ENCODE results near the gene WWC1. TPM values are rescaled to one million over a fixed set of nuclear protein-coding genes. Genes with fewer than 3 reads are reported as not detected.
A peak's percentile ranks its signal among the peaks of the same experiment; 100 is the strongest.

Gene WWC1
- total and polyA plus RNA-seq, 10 of the 15 experiments (the other 5 are each of a cell fraction or from before 2014, with no cell fraction given) = 0.50 to 7.8 (median 2.5) TPM

- BruUV-seq (replicated peaks) = no TSS peak
- POLR2A ChIA-PET = no interaction called here
- RAD21 ChIA-PET (ENCODE audit: unreplicated experiment) = no interaction called here
- CTCF ChIA-PET = no interaction called here
- intact Hi-C loops (cut with micrococcal nuclease; ENCODE audit: unreplicated experiment) = no loop called here
- DNase-seq (ENCODE audit: low read depth, low spot score) (no peak), FAIRE-seq (no peak), ATAC-seq (no peak)
- TF ChIP-seq ETV6 (conservative IDR thresholded peaks at IDR 0.05 in 1 of 2, IDR thresholded peaks at IDR 0.05 in 1 of 2; ENCODE audit: borderline replicate concordance in 1 of 2, low read depth in 1 of 2) (no peak), ZSCAN29 (IDR thresholded peaks at IDR 0.05) (no peak), CBX5 (IDR thresholded peaks at IDR 0.05; ENCODE audit: low read depth) (no peak)
- H2AFZ ChIP-seq (ENCODE audit: control insufficient read depth, low read depth, low read length) = no peak overlapping the region
- in situ Hi-C loops (cut with MboI) = no loop called here
- SMC1A ChIA-PET (ENCODE audit: uncharacterized antibody, unreplicated experiment) = no interaction called here
- H3K79me2 ChIP-seq (ENCODE audit: control insufficient read depth, insufficient read depth, low read length) = no peaks in the 10 kb centered on the region
- H3K4me1 ChIP-seq (ENCODE audit: control insufficient read depth, insufficient read depth, low read length) = peaks cover 5% of the 10 kb centered on the region
- H3K9ac ChIP-seq (ENCODE audit: control insufficient read depth, insufficient read depth, low read length) = no peak overlapping the region
- no peaks in the 10 kb centered on the region for H3K36me3 ChIP-seq (ENCODE audit: control insufficient read depth in 2 of 2, insufficient read depth in 2 of 2, low read length in 1 of 2)
- no peak overlapping the region for H3K27ac ChIP-seq (ENCODE audit: control insufficient read depth, insufficient read depth)
- no peaks in the 10 kb centered on the region for H3K27me3 ChIP-seq (replicated peaks in 1 of 2; ENCODE audit: control insufficient read depth in 2 of 2, insufficient read depth in 2 of 2, low read length in 1 of 2)
- no peaks in the 10 kb centered on the region for H3K9me3 ChIP-seq (replicated peaks; ENCODE audit: control insufficient read depth, insufficient read depth, low read length)
- H3K4me2 ChIP-seq (ENCODE audit: control insufficient read depth, insufficient read depth) = no peak overlapping the region
- H4K20me1 ChIP-seq (ENCODE audit: control insufficient read depth, insufficient read depth) = no peaks in the 10 kb centered on the region
- no peak overlapping the region for H3K4me3 ChIP-seq
- 82% methylated on average over 3 of the region's 3 CpGs for WGBS (ENCODE audit: insufficient coverage, insufficient replicate concordance, low lambda C conversion rate, missing lambda C conversion rate)
Observed at GRCh38 chr5:168346417-168346816, 55.0 kb downstream of the WWC1 start.

- no peak overlapping the region for H3K4me2 ChIP-seq (ENCODE audit: control insufficient read depth, insufficient read depth)
- WGBS (ENCODE audit: insufficient coverage, insufficient replicate concordance, low lambda C conversion rate, missing lambda C conversion rate) = 14% methylated on average over 8 of the region's 8 CpGs
- H3K4me3 ChIP-seq = no peak overlapping the region
- no peaks in the 10 kb centered on the region for H3K36me3 ChIP-seq (ENCODE audit: control insufficient read depth in 2 of 2, insufficient read depth in 2 of 2, low read length in 1 of 2)
- H3K4me1 ChIP-seq (ENCODE audit: control insufficient read depth, insufficient read depth, low read length) = peaks cover 5% of the 10 kb centered on the region
- ChIA-PET CTCF (interaction anchor here (0.7 kb wide), 1 partner anchor 242 kb away, joined by 5 read pairs; no protein-coding TSS in a partner anchor), RAD21 (ENCODE audit: unreplicated experiment) (no interaction called here), POLR2A (no interaction called here), SMC1A (ENCODE audit: uncharacterized antibody, unreplicated experiment) (interaction anchor here (1.1 kb wide), 1 partner anchor 11 kb away, joined by 3 read pairs; no protein-coding TSS in a partner anchor)
- H3K27me3 ChIP-seq (replicated peaks in 1 of 2; ENCODE audit: control insufficient read depth in 2 of 2, insufficient read depth in 2 of 2, low read length in 1 of 2) = no peaks in the 10 kb centered on the region
- in situ Hi-C loops (cut with MboI) (no loop called here), intact Hi-C loops (cut with micrococcal nuclease; ENCODE audit: unreplicated experiment) (no loop called here)
- FAIRE-seq = peak; percentile 65
- no peak for DNase-seq (ENCODE audit: low read depth, low spot score)
- no peak overlapping the region for H2AFZ ChIP-seq (ENCODE audit: control insufficient read depth, low read depth, low read length)
- ATAC-seq = peak; percentile 98
- TF ChIP-seq, protein P1, sequence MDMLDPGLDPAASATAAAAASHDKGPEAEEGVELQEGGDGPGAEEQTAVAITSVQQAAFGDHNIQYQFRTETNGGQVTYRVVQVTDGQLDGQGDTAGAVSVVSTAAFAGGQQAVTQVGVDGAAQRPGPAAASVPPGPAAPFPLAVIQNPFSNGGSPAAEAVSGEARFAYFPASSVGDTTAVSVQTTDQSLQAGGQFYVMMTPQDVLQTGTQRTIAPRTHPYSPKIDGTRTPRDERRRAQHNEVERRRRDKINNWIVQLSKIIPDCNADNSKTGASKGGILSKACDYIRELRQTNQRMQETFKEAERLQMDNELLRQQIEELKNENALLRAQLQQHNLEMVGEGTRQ (IDR thresholded peaks at IDR 0.05; ENCODE audit: borderline replicate concordance, low read depth, low read length) = no peak
- TF ChIP-seq SPI1 (IDR thresholded peaks at IDR 0.05; ENCODE audit: borderline replicate concordance, insufficient read depth, low read depth, low read length) = peak; percentile 91
- TF ChIP-seq IRF4 (IDR thresholded peaks at IDR 0.05; ENCODE audit: low read depth, low read length) = peak; percentile 56; the same call in 1 of the 2 replicates
- H3K9ac ChIP-seq (ENCODE audit: control insufficient read depth, insufficient read depth, low read length) = no peak overlapping the region
- no peaks in the 10 kb centered on the region for H3K9me3 ChIP-seq (replicated peaks; ENCODE audit: control insufficient read depth, insufficient read depth, low read length)
- no peaks in the 10 kb centered on the region for H3K79me2 ChIP-seq (ENCODE audit: control insufficient read depth, insufficient read depth, low read length)
- H3K27ac ChIP-seq (ENCODE audit: control insufficient read depth, insufficient read depth) = no peak overlapping the region
- no TSS peak for BruUV-seq (replicated peaks)
- H4K20me1 ChIP-seq (ENCODE audit: control insufficient read depth, insufficient read depth) = no peaks in the 10 kb centered on the region
Observed at GRCh38 chr5:168347368-168348083, 56.1 kb downstream of the WWC1 start.
